GM23248 (cell line): ENCODE data around the gene KIF20B.

ENCODE experiments used
- EZH2 ChIP-seq: fragments of 200-600 bp; sonication (generic); IDR thresholded peaks from 2 replicates; pipeline ENCODE4 v1.6.1; 2018; ENCODE audit warnings: antibody characterized with exemption, mild to moderate bottlenecking; ENCODE audit not compliant: insufficient read depth, poor library complexity, severe bottlenecking
- EZH2phosphoT487 ChIP-seq: fragments of 200-600 bp; sonication (generic); IDR thresholded peaks from 2 replicates; pipeline ENCODE4 v1.6.1; 2018; ENCODE audit warnings: antibody characterized with exemption, moderate library complexity, mild to moderate bottlenecking, low read depth; ENCODE audit not compliant: insufficient read depth

DNA sequence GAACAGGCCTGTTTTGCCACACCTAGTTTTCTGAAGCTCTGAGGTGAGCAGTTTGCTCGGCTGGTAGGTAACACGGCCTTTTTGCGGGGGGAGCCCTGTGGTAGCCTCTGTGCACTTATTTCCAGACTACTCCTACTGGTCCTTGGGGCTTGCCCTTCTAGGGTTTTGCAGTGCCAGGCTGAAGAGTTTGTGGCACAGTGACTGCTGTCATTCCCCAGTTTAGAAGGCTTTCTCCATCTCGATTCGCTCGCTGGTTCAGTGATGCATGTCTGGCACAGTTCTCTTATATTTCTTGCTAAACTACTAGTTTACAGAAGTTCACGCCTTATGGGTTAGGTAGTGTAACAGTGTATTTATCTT, 711 bp downstream of the KIF20B start:
- TF ChIP-seq EZH2 (no peak), EZH2phosphoT487 (no peak)
